Measurements from ENCODE around the gene SLC35G2.
A peak's percentile ranks its signal among the peaks of the same experiment; 100 is the strongest.

SLC35G2 gene

DNA sequence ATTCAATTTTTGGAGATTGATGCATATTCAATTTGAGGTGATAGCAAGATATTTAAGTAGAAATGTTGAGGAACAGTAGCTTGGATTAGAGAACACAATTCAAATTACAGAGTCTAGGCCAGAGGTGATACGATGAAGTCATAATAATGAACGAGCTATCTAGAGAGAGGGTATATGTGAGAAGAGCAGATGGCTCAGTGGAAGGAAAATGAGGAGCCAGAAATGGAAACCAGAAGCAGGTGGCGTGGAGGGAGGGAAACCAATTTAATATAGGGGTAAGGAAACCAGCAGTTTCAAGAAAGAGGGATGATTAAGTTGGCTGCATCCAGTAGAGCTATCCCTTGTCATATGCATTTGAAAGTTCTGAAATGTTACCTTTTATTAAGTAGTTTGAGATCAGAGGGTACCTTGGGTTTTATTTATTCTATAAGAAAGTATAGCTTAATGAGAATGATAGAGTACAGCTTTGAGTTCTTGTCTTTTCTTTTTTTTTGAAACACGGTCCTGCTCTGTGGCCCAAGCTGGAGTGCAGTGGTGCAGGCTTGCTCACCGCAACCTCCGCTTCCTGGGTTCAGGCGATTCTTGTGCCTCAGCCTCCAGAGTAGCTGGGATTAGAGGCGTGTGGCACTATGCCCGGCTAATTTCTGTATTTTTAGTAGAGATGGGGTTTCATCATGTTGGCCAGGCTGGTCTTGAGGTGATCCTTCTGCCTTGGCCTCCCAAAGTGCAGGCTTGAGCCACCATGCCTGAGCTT is 65.2 kb downstream of the SLC35G2 start:
- Histone ChIP-seq H3K79me2 (ENCODE audit: insufficient read depth, low read length) (peaks cover 99% of the 10 kb centered on the region), H3K9ac (ENCODE audit: low read length) (peak overlapping the region; percentile 10), H2AFZ (ENCODE audit: low read depth, low read length, severe bottlenecking) (no peak overlapping the region), H3K36me3 (ENCODE audit: low read length) (no peaks in the 10 kb centered on the region), H3K4me3 (ENCODE audit: insufficient read depth, low read length, poor library complexity, severe bottlenecking) (peak overlapping the region; percentile 3), H3K9me3 (ENCODE audit: insufficient read depth, low read length) (no peaks in the 10 kb centered on the region), H3K27ac (ENCODE audit: low read depth, low read length) (peak overlapping the region; percentile 90), H3K9me2 (replicated peaks; ENCODE audit: insufficient read depth, low read length) (no peaks in the 10 kb centered on the region), H3K4me2 (ENCODE audit: low read depth, low read length, poor library complexity, severe bottlenecking) (peak overlapping the region; percentile 89), H3K27me3 (ENCODE audit: low read length) (no peaks in the 10 kb centered on the region), H4K20me1 (ENCODE audit: low read depth, low read length) (peaks cover 9% of the 10 kb centered on the region; the same call in 1 of the 2 replicates), H3F3A (ENCODE audit: insufficient read depth) (peaks cover 46% of the 10 kb centered on the region)
- no peak for TF ChIP-seq EZH2phosphoT487 (conservative IDR thresholded peaks at IDR 0.05; ENCODE audit: low read length)
- TF ChIP-seq, protein P1, sequence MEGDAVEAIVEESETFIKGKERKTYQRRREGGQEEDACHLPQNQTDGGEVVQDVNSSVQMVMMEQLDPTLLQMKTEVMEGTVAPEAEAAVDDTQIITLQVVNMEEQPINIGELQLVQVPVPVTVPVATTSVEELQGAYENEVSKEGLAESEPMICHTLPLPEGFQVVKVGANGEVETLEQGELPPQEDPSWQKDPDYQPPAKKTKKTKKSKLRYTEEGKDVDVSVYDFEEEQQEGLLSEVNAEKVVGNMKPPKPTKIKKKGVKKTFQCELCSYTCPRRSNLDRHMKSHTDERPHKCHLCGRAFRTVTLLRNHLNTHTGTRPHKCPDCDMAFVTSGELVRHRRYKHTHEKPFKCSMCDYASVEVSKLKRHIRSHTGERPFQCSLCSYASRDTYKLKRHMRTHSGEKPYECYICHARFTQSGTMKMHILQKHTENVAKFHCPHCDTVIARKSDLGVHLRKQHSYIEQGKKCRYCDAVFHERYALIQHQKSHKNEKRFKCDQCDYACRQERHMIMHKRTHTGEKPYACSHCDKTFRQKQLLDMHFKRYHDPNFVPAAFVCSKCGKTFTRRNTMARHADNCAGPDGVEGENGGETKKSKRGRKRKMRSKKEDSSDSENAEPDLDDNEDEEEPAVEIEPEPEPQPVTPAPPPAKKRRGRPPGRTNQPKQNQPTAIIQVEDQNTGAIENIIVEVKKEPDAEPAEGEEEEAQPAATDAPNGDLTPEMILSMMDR (IDR thresholded peaks at IDR 0.05; ENCODE audit: insufficient read depth, low read length, poor library complexity, severe bottlenecking), result no peak

DNA sequence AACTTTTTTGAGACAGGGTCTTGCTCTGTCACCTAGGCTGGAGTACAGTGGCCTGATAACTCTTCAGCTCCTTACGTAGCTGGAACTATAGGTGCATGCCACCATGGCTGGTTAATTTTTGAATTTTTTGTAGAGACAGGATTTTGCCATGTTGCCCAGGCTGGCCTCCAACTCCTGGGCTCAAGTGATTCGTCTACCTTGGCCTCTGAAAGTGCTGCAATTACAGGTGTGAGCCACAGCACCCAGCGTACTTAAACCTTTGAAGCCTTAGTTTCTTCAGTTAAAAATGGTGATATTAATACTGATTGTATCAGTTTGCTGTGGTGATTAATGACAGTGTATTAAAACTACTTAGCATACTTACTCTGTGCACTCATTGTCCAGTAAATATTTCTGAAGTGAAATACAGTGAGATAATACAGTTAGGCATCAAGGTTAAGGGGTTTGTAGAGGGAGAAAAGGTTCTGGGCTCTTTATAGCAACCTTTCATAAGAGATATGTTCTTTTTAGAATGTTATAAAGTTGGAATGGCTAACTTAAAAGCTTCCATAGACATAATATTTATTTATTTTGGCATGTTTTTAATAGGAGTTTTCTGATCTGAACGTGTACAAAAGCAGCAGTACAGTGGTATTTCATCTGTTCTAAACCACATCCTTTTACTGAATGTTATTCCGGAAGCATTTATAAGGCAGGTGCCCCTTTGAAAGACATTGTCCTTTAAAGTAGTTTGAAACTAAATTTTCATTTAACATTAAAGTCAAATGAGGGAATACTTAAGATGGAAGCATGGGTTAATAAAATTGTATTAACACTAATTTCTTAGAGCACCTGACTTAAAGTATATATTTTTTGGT is 66.7 kb downstream of the SLC35G2 start:
- peaks cover 9% of the 10 kb centered on the region; the same call in 1 of the 2 replicates for H4K20me1 ChIP-seq (ENCODE audit: low read depth, low read length)
- H3K4me2 ChIP-seq (ENCODE audit: low read depth, low read length, poor library complexity, severe bottlenecking), result peak overlapping the region; percentile 89
- H3K4me3 ChIP-seq (ENCODE audit: insufficient read depth, low read length, poor library complexity, severe bottlenecking), result peak overlapping the region; percentile 25
- H3F3A ChIP-seq (ENCODE audit: insufficient read depth), result peaks cover 43% of the 10 kb centered on the region
- H3K9me3 ChIP-seq (ENCODE audit: insufficient read depth, low read length), result no peaks in the 10 kb centered on the region
- no peaks in the 10 kb centered on the region for H3K27me3 ChIP-seq (ENCODE audit: low read length)
- TF ChIP-seq, protein P1 (IDR thresholded peaks at IDR 0.05; ENCODE audit: insufficient read depth, low read length, poor library complexity, severe bottlenecking), result no peak
- TF ChIP-seq EZH2phosphoT487 (conservative IDR thresholded peaks at IDR 0.05; ENCODE audit: low read length), result no peak
- peak overlapping the region; percentile 90 for H3K27ac ChIP-seq (ENCODE audit: low read depth, low read length)
- H2AFZ ChIP-seq (ENCODE audit: low read depth, low read length, severe bottlenecking), result no peak overlapping the region
- peak overlapping the region; percentile 49 for H3K9ac ChIP-seq (ENCODE audit: low read length)
- peaks cover 100% of the 10 kb centered on the region for H3K79me2 ChIP-seq (ENCODE audit: insufficient read depth, low read length)
- H3K9me2 ChIP-seq (replicated peaks; ENCODE audit: insufficient read depth, low read length), result no peaks in the 10 kb centered on the region
- no peaks in the 10 kb centered on the region for H3K36me3 ChIP-seq (ENCODE audit: low read length)

DNA sequence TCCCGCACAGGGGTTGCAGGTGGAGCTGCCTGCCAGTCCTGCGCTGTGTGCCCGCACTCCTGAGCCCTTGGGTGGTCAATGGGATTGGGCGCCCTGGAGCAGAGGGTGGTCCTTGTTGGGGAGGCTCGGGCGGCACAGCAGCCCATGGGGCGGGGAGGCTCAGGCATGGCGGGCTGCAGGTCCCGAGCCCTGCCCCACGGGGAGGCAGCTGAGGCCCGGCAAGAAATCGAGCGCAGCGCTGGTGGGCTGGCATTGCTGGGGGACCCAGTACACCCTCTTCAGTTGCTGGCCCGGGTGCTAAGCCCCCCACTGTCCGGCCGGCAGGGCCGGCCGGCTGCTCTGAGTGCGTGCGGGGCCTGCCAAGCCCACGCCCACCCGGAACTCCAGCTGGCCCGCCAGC is 71.0 kb downstream of the SLC35G2 start:
- Histone ChIP-seq H3F3A (ENCODE audit: insufficient read depth) (peaks cover 17% of the 10 kb centered on the region), H4K20me1 (ENCODE audit: low read depth, low read length) (no peaks in the 10 kb centered on the region; the same call in 1 of the 2 replicates), H3K27me3 (ENCODE audit: low read length) (no peaks in the 10 kb centered on the region), H3K4me3 (ENCODE audit: insufficient read depth, low read length, poor library complexity, severe bottlenecking) (no peak overlapping the region), H3K4me2 (ENCODE audit: low read depth, low read length, poor library complexity, severe bottlenecking) (no peak overlapping the region), H3K79me2 (ENCODE audit: insufficient read depth, low read length) (peaks cover 100% of the 10 kb centered on the region), H3K9ac (ENCODE audit: low read length) (no peak overlapping the region), H3K9me3 (ENCODE audit: insufficient read depth, low read length) (no peaks in the 10 kb centered on the region), H2AFZ (ENCODE audit: low read depth, low read length, severe bottlenecking) (no peak overlapping the region), H3K27ac (ENCODE audit: low read depth, low read length) (no peak overlapping the region), H3K36me3 (ENCODE audit: low read length) (no peaks in the 10 kb centered on the region), H3K9me2 (replicated peaks; ENCODE audit: insufficient read depth, low read length) (no peaks in the 10 kb centered on the region)
- TF ChIP-seq, protein P1 (IDR thresholded peaks at IDR 0.05; ENCODE audit: insufficient read depth, low read length, poor library complexity, severe bottlenecking), result no peak
- TF ChIP-seq EZH2phosphoT487 (conservative IDR thresholded peaks at IDR 0.05; ENCODE audit: low read length), result no peak

Measured in SU-DHL-6 (cell line).